ENCODE data around the gene THAP7. TPM values are rescaled to one million over a fixed set of nuclear protein-coding genes. Genes with fewer than 3 reads are reported as not detected.

The THAP7 gene
- total RNA-seq, 1 donor from 2014 or later = 14.7 TPM

GRCh38 chr22:21031545-21032036 is 29.7 kb upstream of the THAP7 start:
- no peaks in the 10 kb centered on the region for H3K9me3 Mint-ChIP-seq
- no peak for DNase-seq (ENCODE audit: low spot score)
- no peak for TF ChIP-seq EZH2 (IDR thresholded peaks at IDR 0.05)
- TF ChIP-seq, protein P1, sequence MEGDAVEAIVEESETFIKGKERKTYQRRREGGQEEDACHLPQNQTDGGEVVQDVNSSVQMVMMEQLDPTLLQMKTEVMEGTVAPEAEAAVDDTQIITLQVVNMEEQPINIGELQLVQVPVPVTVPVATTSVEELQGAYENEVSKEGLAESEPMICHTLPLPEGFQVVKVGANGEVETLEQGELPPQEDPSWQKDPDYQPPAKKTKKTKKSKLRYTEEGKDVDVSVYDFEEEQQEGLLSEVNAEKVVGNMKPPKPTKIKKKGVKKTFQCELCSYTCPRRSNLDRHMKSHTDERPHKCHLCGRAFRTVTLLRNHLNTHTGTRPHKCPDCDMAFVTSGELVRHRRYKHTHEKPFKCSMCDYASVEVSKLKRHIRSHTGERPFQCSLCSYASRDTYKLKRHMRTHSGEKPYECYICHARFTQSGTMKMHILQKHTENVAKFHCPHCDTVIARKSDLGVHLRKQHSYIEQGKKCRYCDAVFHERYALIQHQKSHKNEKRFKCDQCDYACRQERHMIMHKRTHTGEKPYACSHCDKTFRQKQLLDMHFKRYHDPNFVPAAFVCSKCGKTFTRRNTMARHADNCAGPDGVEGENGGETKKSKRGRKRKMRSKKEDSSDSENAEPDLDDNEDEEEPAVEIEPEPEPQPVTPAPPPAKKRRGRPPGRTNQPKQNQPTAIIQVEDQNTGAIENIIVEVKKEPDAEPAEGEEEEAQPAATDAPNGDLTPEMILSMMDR (IDR thresholded peaks at IDR 0.05) = no peak
- TF ChIP-seq EZH2phosphoT487 (IDR thresholded peaks at IDR 0.05) = no peak
- no peaks in the 10 kb centered on the region for H4K20me1 ChIP-seq (ENCODE audit: low read depth)
- H3K27me3 Mint-ChIP-seq (ENCODE audit: insufficient read depth, low read depth) = peaks cover 23% of the 10 kb centered on the region
- no peaks in the 10 kb centered on the region for H3K4me1 ChIP-seq
- H3K27ac ChIP-seq = no peak overlapping the region
- H3K36me3 Mint-ChIP-seq = no peaks in the 10 kb centered on the region
- no peaks in the 10 kb centered on the region for H3K36me3 ChIP-seq
- no peaks in the 10 kb centered on the region for H3K9me3 ChIP-seq (ENCODE audit: low read depth)
- peaks cover 7% of the 10 kb centered on the region for H3F3A ChIP-seq (ENCODE audit: low read depth)
- H3K27ac Mint-ChIP-seq = no peak overlapping the region
- no peak overlapping the region for H3K4me3 Mint-ChIP-seq
- H3K79me2 ChIP-seq (ENCODE audit: low read depth) = no peaks in the 10 kb centered on the region
- H2AFZ ChIP-seq (replicated peaks) = no peak overlapping the region
- no peak overlapping the region for H3K9ac ChIP-seq
- H3K4me1 Mint-ChIP-seq = peaks cover 26% of the 10 kb centered on the region
- H3K4me2 ChIP-seq = peak overlapping the region; percentile 91
- H3K4me3 ChIP-seq = peak overlapping the region; percentile 54
- H3K27me3 ChIP-seq = peaks cover 54% of the 10 kb centered on the region

- Histone ChIP-seq H2AFZ (replicated peaks) (no peak overlapping the region), H3K9ac (no peak overlapping the region), H4K20me1 (ENCODE audit: low read depth) (no peaks in the 10 kb centered on the region), H3K36me3 (no peaks in the 10 kb centered on the region), H3K79me2 (ENCODE audit: low read depth) (no peaks in the 10 kb centered on the region), H3K4me2 (no peak overlapping the region), H3K9me3 (ENCODE audit: low read depth) (no peaks in the 10 kb centered on the region), H3K4me3 (no peak overlapping the region), H3K4me1 (no peaks in the 10 kb centered on the region), H3K27ac (no peak overlapping the region), H3K27me3 (peaks cover 54% of the 10 kb centered on the region), H3F3A (ENCODE audit: low read depth) (peaks cover 7% of the 10 kb centered on the region)
- TF ChIP-seq EZH2phosphoT487 (IDR thresholded peaks at IDR 0.05) = no peak
- TF ChIP-seq, protein P1 (IDR thresholded peaks at IDR 0.05) = no peak
- no peak for TF ChIP-seq EZH2 (IDR thresholded peaks at IDR 0.05)
- Mint-ChIP-seq H3K27me3 (ENCODE audit: insufficient read depth, low read depth) (peaks cover 23% of the 10 kb centered on the region), H3K4me3 (peak overlapping the region; percentile 67), H3K9me3 (no peaks in the 10 kb centered on the region), H3K27ac (peak overlapping the region; percentile 57), H3K4me1 (peaks cover 26% of the 10 kb centered on the region), H3K36me3 (no peaks in the 10 kb centered on the region)
- no peak for DNase-seq (ENCODE audit: low spot score)
Measured at GRCh38 chr22:21030621-21031544, 29.0 kb upstream of the THAP7 start.

DNA sequence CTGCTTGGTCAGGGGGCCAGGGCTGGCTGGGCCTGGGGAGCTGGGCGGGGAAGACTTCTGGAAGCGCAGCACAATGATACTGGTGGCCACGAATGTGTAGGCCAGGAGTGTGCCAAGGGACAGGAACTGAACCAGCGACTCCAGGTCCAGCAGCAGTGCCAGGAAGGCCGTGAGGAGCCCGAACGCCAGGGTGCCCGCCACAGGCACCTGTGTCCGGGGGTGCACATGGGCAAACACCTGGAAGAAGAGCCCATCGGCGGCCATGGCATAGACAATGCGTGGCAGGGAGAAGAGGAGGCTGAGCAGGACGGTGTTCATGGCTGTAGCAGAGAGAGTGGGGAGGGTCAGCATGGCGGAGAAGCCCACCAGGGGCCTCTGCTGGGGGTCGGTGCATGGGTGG is 28.1 kb upstream of the THAP7 start:
- H3K27ac Mint-ChIP-seq = no peak overlapping the region
- Histone ChIP-seq H2AFZ (replicated peaks) (no peak overlapping the region), H3K4me2 (no peak overlapping the region), H3K36me3 (no peaks in the 10 kb centered on the region), H3K27ac (no peak overlapping the region), H3K4me1 (no peaks in the 10 kb centered on the region), H3K79me2 (ENCODE audit: low read depth) (no peaks in the 10 kb centered on the region), H3K9me3 (ENCODE audit: low read depth) (no peaks in the 10 kb centered on the region), H3K4me3 (no peak overlapping the region), H3F3A (ENCODE audit: low read depth) (peaks cover 7% of the 10 kb centered on the region), H3K27me3 (peaks cover 49% of the 10 kb centered on the region), H3K9ac (no peak overlapping the region), H4K20me1 (ENCODE audit: low read depth) (no peaks in the 10 kb centered on the region)
- DNase-seq (ENCODE audit: low spot score) = no peak
- peak overlapping the region; percentile 17 for H3K4me3 Mint-ChIP-seq
- H3K36me3 Mint-ChIP-seq = no peaks in the 10 kb centered on the region
- peaks cover 28% of the 10 kb centered on the region for H3K4me1 Mint-ChIP-seq
- TF ChIP-seq, protein P1 (IDR thresholded peaks at IDR 0.05) = no peak
- TF ChIP-seq EZH2phosphoT487 (IDR thresholded peaks at IDR 0.05) (no peak), EZH2 (IDR thresholded peaks at IDR 0.05) (no peak)
- peaks cover 21% of the 10 kb centered on the region for H3K27me3 Mint-ChIP-seq (ENCODE audit: insufficient read depth, low read depth)
- H3K9me3 Mint-ChIP-seq = no peaks in the 10 kb centered on the region

Data from neural progenitor cell (in vitro differentiated cells).